ENCODE measurements around the gene RFTN1. TPM values are rescaled to one million over a fixed set of nuclear protein-coding genes. Genes with fewer than 3 reads are reported as not detected.
A peak's percentile ranks its signal among the peaks of the same experiment; 100 is the strongest.

Gene RFTN1
- polyA plus RNA-seq, 3 donors, result 17.4 to 28.0 (median 27.2) TPM

GRCh38 chr3:16378415-16378814 is 135.1 kb downstream of the RFTN1 start:
- Mint-ChIP-seq H3K27me3 (ENCODE audit: low read depth in 3 of 3) (peaks cover 0 to 3% (median 1%) of the 10 kb centered on the region in 3 donors), H3K36me3 (peaks cover 41 to 42% of the 10 kb centered on the region in 2 donors), H3K4me1 (peaks cover 10% of the 10 kb centered on the region), H3K4me3 (no peak overlapping the region), H3K27ac (peak overlapping the region in 1 of 7 donors; percentile 55), H3K9me3 (peaks cover 0 to 4% (median 0%) of the 10 kb centered on the region in 7 donors)
- Histone ChIP-seq H3K4me3 (replicated peaks in 1 of 3; ENCODE audit: low read depth in 2 of 3, low read length in 3 of 3) (no peak overlapping the region), H3K79me2 (ENCODE audit: insufficient read depth, low read length) (no peaks in the 10 kb centered on the region), H3K9me3 (replicated peaks in 1 of 2; ENCODE audit: control insufficient read depth in 1 of 2, insufficient read depth in 1 of 2, low read length in 2 of 2) (no peaks in the 10 kb centered on the region), H3K27me3 (ENCODE audit: control insufficient read depth in 2 of 2, insufficient read depth in 2 of 2, low read length in 2 of 2) (no peaks in the 10 kb centered on the region), H3K36me3 (replicated peaks in 1 of 2; ENCODE audit: control insufficient read depth in 1 of 2, insufficient read depth in 2 of 2, low read length in 2 of 2) (peaks cover 17 to 37% of the 10 kb centered on the region in 2 donors), H3K4me2 (replicated peaks; ENCODE audit: extremely low read depth, low read length, poor library complexity, severe bottlenecking) (no peak overlapping the region), H3K9ac (ENCODE audit: insufficient read depth, low read length, poor library complexity, severe bottlenecking) (no peak overlapping the region), H2AFZ (ENCODE audit: insufficient read depth, low read depth, low read length, poor library complexity, severe bottlenecking) (no peak overlapping the region), H3K4me1 (ENCODE audit: control insufficient read depth in 1 of 2, insufficient read depth in 2 of 2, low read length in 2 of 2) (no peaks in the 10 kb centered on the region), H4K20me1 (ENCODE audit: insufficient read depth, low read length) (peaks cover 6% of the 10 kb centered on the region), H3K27ac (ENCODE audit: low read depth in 1 of 2, low read length in 2 of 2) (no peak overlapping the region)
- no peak for DNase-seq
- no peak for TF ChIP-seq CTCF (IDR thresholded peaks at IDR 0.05)
- intact Hi-C loops (cut with micrococcal nuclease), result no loop called here
- no CpG with 5 or more reads among the region's 3 CpGs for WGBS (ENCODE audit: insufficient coverage)

- Histone ChIP-seq H3K4me3 (replicated peaks in 1 of 3; ENCODE audit: low read depth in 2 of 3, low read length in 3 of 3) (no peak overlapping the region), H3K27me3 (ENCODE audit: control insufficient read depth in 2 of 2, insufficient read depth in 2 of 2, low read length in 2 of 2) (no peaks in the 10 kb centered on the region), H3K9ac (ENCODE audit: insufficient read depth, low read length, poor library complexity, severe bottlenecking) (no peak overlapping the region), H3K4me2 (replicated peaks; ENCODE audit: extremely low read depth, low read length, poor library complexity, severe bottlenecking) (no peak overlapping the region), H3K27ac (ENCODE audit: low read depth in 1 of 2, low read length in 2 of 2) (no peak overlapping the region), H3K4me1 (ENCODE audit: control insufficient read depth in 1 of 2, insufficient read depth in 2 of 2, low read length in 2 of 2) (no peaks in the 10 kb centered on the region), H3K79me2 (ENCODE audit: insufficient read depth, low read length) (no peaks in the 10 kb centered on the region), H3K36me3 (replicated peaks in 1 of 2; ENCODE audit: control insufficient read depth in 1 of 2, insufficient read depth in 2 of 2, low read length in 2 of 2) (peaks cover 17 to 37% of the 10 kb centered on the region in 2 donors), H4K20me1 (ENCODE audit: insufficient read depth, low read length) (peaks cover 6% of the 10 kb centered on the region), H2AFZ (ENCODE audit: insufficient read depth, low read depth, low read length, poor library complexity, severe bottlenecking) (no peak overlapping the region), H3K9me3 (replicated peaks in 1 of 2; ENCODE audit: control insufficient read depth in 1 of 2, insufficient read depth in 1 of 2, low read length in 2 of 2) (no peaks in the 10 kb centered on the region)
- H3K27me3 Mint-ChIP-seq (ENCODE audit: low read depth in 3 of 3), result peaks cover 0 to 3% (median 1%) of the 10 kb centered on the region in 3 donors
- H3K4me1 Mint-ChIP-seq, result peaks cover 10% of the 10 kb centered on the region
- no peak overlapping the region for H3K4me3 Mint-ChIP-seq
- peak overlapping the region in 1 of 7 donors; percentile 43 for H3K27ac Mint-ChIP-seq
- peaks cover 0 to 4% (median 0%) of the 10 kb centered on the region in 7 donors for H3K9me3 Mint-ChIP-seq
- WGBS (ENCODE audit: insufficient coverage), result 97% methylated on average over 12 of the region's 15 CpGs
- intact Hi-C loops (cut with micrococcal nuclease), result no loop called here
- no peak for TF ChIP-seq CTCF (IDR thresholded peaks at IDR 0.05)
- peaks cover 41 to 42% of the 10 kb centered on the region in 2 donors for H3K36me3 Mint-ChIP-seq
- no peak for DNase-seq
Measured at GRCh38 chr3:16377847-16378302, 135.6 kb downstream of the RFTN1 start.
